ENCODE measurements around the gene MSH6.

GRCh38 chr2:47811668-47812067 lies 28.7 kb downstream of the MSH6 start:
- TF ChIP-seq, protein P1, sequence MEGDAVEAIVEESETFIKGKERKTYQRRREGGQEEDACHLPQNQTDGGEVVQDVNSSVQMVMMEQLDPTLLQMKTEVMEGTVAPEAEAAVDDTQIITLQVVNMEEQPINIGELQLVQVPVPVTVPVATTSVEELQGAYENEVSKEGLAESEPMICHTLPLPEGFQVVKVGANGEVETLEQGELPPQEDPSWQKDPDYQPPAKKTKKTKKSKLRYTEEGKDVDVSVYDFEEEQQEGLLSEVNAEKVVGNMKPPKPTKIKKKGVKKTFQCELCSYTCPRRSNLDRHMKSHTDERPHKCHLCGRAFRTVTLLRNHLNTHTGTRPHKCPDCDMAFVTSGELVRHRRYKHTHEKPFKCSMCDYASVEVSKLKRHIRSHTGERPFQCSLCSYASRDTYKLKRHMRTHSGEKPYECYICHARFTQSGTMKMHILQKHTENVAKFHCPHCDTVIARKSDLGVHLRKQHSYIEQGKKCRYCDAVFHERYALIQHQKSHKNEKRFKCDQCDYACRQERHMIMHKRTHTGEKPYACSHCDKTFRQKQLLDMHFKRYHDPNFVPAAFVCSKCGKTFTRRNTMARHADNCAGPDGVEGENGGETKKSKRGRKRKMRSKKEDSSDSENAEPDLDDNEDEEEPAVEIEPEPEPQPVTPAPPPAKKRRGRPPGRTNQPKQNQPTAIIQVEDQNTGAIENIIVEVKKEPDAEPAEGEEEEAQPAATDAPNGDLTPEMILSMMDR (IDR thresholded peaks at IDR 0.05) = no peak
- TF ChIP-seq POLR2A (IDR thresholded peaks at IDR 0.05) = no peak

Data from adrenal gland (tissue), 5 donors.